GM18505 (cell line): Measurements from ENCODE around the gene SPTLC2.
A peak's percentile ranks its signal among the peaks of the same experiment; 100 is the strongest.
"Not testable (repeated sequence)": the region's sequence is repeated elsewhere in the genome, so short reads cannot be mapped to it uniquely, and the experiment has no call there.

Experiments used
- ATAC-seq: cut with Tn5 transposase; IDR thresholded peaks from one replicate; pipeline ENCODE4 v1.9.1; 2021; ENCODE audit not compliant: unreplicated experiment
- POLR2A ChIP-seq: IDR thresholded peaks from 4 replicates; pipeline ENCODE4 v1.6.1; 2011; ENCODE audit warnings: borderline replicate concordance; ENCODE audit not compliant: insufficient read depth, insufficient read length; ENCODE audit errors: extremely low read depth

Gene SPTLC2

GRCh38 chr14:77590845-77591485 is 25.5 kb downstream of the SPTLC2 start:
- no peak for ATAC-seq

GRCh38 chr14:77589099-77589498 is 27.3 kb downstream of the SPTLC2 start:
- no peak for ATAC-seq

More at GRCh38 chr14:77590845-77591485, 25.5 kb downstream of the SPTLC2 start:
- TF ChIP-seq POLR2A = no peak

DNA sequence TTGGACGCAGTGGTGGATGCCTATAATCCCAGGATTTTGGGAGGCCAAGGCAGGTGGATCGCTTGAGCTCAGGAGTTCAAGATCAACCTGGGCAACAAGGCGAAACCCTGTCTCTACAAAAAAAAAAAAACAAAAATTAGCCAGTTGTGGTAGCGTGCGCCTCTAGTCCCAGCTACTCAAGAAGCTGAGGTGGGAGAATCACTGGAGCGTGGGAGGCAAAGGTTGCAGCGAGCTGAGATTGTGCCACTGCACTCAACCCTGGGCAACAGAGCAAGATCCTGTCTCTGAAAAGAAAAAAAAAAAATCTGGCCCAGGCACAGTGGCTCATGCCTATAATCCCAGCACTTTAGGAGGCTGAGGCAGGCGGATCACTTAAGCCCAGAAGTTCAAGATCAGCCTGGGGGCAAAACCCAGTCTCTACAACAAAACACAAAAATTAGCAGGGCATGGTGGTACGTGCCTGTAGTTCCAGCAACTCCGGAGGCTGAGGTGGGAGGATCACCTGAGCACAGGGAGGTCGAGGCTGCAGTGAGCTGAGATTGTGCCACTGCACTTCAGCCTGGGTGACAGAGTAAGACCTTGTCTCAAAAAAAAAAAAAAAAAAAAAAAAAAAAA is 27.9 kb downstream of the SPTLC2 start:
- not testable (repeated sequence) for ATAC-seq

More at GRCh38 chr14:77589099-77589498, 27.3 kb downstream of the SPTLC2 start:
- TF ChIP-seq POLR2A = no peak

- ATAC-seq = no peak
- TF ChIP-seq POLR2A = no peak
Observed at GRCh38 chr14:77585385-77585784, 31.1 kb downstream of the SPTLC2 start.

- no peak for TF ChIP-seq POLR2A
- ATAC-seq = no peak
Observed at GRCh38 chr14:77584809-77585208, 31.6 kb downstream of the SPTLC2 start.

- TF ChIP-seq POLR2A = no peak
- ATAC-seq = no peak
Observed at GRCh38 chr14:77583657-77584056, 32.8 kb downstream of the SPTLC2 start.

- TF ChIP-seq POLR2A = no peak
- no peak for ATAC-seq
Observed at GRCh38 chr14:77582511-77582910, 33.9 kb downstream of the SPTLC2 start.

GRCh38 chr14:77580964-77581505 is 35.4 kb downstream of the SPTLC2 start:
- no peak for TF ChIP-seq POLR2A

DNA sequence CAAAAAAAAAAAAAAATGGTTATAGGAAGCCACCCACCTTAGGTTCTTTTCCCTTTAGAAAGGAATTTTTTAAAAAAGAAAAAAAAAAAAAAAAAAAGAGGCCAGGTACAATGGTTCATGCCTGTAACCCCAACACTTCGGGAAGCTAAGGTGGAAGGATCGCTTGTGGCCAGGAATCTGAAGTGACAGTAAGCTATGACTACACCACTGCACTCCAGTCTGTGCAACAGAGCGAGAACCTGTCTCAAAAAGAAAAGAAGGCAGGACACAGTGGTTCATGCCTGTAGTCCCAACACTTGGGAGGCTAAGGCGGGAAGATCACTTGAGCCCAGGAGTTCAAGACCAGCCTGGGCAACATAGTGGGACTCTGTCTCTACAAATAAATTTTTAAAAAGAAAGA is 36.0 kb downstream of the SPTLC2 start:
- TF ChIP-seq POLR2A = no peak
- no peak for ATAC-seq

More at GRCh38 chr14:77580964-77581505, 35.4 kb downstream of the SPTLC2 start:
- peak; percentile 94 for ATAC-seq

GRCh38 chr14:77579780-77580179 is 36.7 kb downstream of the SPTLC2 start:
- ATAC-seq = no peak
- TF ChIP-seq POLR2A = no peak

DNA sequence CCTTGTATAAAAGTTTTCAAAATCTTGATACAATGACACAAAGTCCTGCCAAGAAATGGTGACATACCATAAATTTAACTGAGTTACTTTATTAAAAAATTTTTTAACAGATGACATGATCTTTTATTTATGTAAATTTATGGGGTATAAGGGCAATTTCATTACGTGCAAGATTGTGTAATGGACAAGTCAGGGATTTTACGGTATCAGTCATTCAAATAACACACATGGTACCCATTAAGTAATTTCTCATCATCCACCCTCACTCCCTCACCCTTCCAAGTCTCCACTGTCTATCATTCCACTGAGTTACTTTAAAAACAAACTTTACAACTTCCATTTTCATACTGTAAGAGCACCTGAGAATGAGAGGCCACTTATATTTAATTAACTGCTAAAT is 37.4 kb downstream of the SPTLC2 start:
- ATAC-seq = no peak
- TF ChIP-seq POLR2A = no peak

DNA sequence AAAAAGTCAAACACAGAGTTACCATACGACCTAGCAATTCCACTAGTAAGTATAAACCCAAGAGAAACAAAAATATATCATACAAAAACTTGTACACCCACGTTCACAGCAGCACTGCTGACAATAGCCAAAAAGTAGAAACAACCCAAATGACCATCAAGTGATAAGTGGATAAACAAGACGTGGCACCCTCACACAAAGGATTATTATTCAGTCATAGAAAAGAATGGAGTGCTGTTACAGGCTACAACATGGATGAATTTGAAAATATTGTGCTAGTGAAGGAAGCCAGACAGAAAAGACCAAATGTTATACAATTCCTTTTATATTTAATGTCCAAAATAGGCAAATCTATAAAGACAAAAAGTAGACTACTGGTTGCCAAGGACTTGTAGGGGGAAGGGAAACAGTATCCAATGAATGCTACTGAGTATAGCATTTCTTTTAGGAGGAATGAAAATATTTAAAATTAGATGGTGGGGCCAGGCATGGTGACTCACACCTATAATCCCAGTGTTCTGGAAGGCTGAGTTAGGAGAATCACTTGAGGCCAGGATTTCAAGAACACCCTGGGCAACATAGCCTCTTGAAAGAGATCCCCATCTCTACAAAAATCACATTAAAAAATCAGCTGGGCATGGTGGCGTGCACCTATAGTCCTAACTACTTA is 41.9 kb downstream of the SPTLC2 start:
- TF ChIP-seq POLR2A = no peak
- ATAC-seq = no peak

- TF ChIP-seq POLR2A = no peak
Observed at GRCh38 chr14:77573964-77574363, 42.5 kb downstream of the SPTLC2 start.

More at GRCh38 chr14:77573964-77574363, 42.5 kb downstream of the SPTLC2 start:
- no peak for ATAC-seq
